Fibroblast of lung (primary cell): ENCODE data around the gene LTO1.
A peak's percentile ranks its signal among the peaks of the same experiment; 100 is the strongest.

ENCODE experiments used
- CTCF ChIP-seq, 2 donors: IDR thresholded peaks in 1 of 2; conservative IDR thresholded peaks in 1 of 2; 1 replicate in 1 of 2; 2 replicates in 1 of 2; pipeline ENCODE4 v1.5.1; 2011 to 2012; ENCODE audit warnings: low read length in 2 of 2, control low read depth in 1 of 2, inconsistent platforms in 1 of 2, low read depth in 1 of 2, mild to moderate bottlenecking in 1 of 2
- EZH2 ChIP-seq: IDR thresholded peaks from 2 replicates; pipeline ENCODE4 v1.5.1; 2012; ENCODE audit warnings: low read length, control low read depth, mild to moderate bottlenecking; ENCODE audit errors: missing control alignments

DNA sequence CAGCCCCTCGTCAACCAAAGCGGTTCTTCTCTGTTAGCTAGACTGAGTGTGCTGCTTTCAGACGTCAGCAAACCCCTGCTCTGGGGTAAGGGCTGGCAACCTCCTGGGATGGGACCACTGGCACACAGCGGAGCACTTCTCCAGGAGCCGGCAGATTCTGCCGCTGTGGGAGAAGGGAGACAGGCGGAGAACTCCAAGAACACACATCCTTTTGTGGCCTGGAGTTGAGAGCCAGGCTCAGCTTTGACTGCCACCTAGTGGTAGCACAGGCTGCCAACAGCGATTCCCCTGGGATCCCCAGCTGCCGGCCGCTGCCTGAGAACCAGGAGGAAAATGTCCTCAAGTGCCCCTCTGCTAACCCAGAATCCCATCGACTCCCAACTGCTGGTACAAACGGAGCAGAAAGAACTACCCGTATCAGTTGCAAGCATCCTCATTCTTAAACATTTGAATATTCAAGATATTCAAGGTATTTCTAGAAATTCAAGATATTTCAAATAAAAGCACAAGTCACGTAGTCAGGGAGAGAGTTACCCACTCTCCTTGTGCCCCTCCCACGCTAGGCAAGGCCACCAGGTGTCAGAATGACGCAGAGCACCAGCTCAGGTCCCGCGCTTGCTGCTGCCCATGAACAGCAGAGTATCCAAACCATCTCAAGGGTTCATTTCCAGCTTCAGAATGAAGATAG is 4.9 kb downstream of the LTO1 start:
- peak; percentile 93 to 94 for TF ChIP-seq CTCF (conservative IDR thresholded peaks at IDR 0.05 in 1 of 2, IDR thresholded peaks at IDR 0.05 in 1 of 2; ENCODE audit: low read depth in 1 of 2, low read length in 2 of 2)
- TF ChIP-seq EZH2, result no peak
